Stimulated activated CD4-positive, alpha-beta T cell treated with anti-CD3 and anti-CD28 coated beads, Interleukin-2, amount 100 ng/mL, for 48 hours (primary cell): ENCODE data around the gene P4HTM.
"Not testable (repeated sequence)": the region's sequence is repeated elsewhere in the genome, so short reads cannot be mapped to it uniquely, and the experiment has no call there.

Experiments used
- DNase-seq, 2 donors: peaks; one replicate each; pipeline ENCODE4 v3.0.0-alpha.2; 2020

Gene P4HTM

DNA sequence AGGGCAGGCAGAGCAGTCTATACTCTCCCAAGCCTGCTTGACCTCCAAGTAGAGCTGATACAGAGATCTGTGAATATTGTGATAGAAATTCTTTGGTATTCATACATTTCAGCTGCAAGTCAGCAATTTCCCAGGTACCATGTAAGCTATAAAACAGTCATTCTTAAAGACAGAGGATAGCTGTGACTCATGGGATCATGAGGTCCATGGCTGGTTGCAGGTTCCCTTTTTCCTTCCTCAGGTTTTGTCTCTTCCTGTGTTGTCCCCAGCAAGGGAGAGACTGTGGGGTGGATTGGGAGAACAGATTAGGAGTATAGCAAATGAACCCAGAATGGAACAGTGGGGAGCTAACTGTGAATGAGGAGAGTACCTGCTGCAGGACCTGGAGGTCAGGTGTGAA, 5.4 kb upstream of the P4HTM start:
- DNase-seq, result no peak

DNA sequence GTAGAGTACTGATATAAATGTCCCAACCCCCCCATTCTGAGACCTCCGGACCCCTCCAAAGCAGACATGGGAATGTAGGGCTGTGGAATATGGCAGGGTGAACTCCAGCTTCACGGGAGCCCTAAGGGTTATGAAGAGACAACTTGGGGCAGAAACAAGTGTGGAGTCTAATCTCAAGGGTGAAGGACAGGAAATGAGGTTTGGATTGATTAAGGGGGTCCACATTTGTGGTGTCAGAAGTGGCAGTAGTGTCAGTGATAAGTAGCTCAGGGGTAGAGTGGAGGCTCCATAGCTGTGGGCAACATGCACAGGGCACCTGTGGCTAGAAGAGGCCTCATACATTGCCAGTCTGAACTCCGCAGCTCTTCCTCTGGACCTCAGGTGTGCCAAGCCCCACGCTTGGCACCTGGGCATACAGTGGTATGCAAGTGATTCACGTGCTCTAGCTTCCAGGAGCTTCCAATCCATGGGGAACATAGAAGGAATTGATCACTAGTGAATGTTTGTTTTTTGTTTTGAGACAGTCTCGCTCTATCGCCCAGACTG, 4.1 kb upstream of the P4HTM start:
- no peak for DNase-seq

DNA sequence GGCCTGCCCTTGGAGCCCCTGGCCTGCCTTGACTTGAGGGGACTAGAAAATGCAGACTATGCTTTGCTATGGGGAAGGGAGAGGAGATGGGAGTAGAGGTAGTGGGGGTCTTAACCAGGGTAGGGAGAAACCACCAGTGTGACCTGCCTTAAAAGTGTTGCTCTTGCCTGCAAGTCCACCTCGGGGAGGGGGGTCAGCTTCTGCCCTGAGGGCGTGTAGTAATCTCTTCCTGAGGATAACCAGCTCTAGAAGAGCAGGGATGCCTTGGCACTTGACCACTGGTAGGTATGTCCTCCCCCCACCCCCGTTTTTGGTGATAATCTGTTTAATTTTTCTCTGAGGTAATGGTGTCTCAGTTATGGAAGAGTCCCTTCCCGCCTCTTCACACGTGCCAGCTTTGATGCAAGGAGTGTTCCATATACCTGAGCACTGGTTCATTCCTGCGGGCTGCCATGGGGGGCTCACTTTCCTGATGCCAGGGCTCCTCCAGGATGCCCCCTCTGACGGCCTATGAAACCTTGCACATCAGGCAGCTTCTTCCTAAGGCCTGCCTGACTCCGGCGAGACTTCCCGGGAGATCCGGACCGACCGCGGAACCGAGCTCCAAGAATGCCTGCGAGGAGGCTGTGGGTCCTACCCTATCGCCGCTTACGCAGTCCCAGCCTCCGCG, 780 bp upstream of the P4HTM start:
- DNase-seq, result no peak

DNA sequence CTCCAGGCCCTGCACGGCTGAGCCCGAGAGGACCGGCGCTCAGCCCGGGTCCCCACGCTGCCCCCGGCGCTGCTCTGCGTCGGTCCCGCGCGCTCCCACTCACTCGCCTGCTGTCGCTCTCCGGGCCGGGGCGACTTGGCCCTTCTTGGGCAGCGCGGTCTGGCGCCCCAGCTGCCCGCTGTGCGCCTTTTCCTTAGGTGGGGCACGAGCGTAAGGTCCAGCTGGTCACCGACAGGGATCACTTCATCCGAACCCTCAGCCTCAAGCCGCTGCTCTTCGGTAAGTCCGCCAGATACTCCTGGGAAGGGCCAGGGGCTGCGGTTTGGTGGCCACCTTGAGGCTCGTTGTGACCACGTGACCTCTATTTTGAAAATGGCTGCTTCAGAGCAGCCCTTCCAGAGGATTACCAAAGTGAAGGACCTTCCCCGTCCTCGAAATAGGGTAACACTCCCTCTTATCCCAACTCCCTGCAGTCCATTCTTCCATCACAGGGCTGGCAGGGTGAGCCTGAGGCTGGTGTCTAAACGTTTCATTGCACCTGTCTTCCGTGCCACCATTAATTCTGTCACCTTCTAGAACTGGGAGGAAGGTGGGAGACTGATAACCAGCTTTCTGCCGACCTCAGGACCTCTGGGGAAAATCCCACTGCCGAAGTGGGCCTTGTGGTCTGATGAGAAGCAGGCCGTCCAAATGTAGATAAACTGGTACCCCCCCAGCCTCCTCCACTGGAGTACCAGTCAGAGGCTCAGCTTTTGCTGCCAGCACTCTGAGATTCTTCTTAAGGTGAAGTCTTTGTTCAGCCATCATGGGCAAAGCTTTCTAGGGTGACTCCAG, 812 bp downstream of the P4HTM start:
- no peak for DNase-seq

DNA sequence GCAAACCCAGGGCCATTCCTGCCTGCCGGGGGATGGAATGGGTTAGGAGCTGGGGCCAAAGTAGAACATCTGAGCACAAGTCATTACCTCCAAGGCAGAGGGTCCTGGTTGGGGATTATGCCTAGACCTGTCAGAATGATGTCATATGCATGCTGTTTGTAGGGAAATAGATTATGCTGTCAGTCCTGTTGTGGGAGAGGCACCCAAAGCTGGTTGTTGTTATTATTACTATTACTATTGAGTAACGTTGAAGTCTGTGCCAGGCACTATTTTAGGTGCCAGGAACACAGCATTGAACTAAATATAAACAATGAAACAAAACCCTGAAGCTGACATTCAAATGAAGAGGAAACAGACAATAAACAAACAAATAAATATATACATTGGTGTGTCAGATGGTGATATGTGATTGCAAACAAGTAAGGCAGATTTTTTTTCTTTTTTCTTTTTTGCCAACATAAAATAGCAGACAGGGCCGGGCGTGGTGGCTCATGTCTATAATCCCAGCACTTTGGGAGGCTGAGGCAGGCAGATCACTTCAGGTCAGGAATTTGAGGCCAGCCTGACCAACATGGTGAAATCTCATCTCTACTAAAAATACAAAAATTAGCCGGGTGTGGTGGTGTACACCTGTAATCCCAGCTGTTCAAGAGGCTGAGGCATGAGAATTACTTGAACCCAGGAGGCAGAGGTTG, 2.0 kb downstream of the P4HTM start:
- DNase-seq, result no peak

DNA sequence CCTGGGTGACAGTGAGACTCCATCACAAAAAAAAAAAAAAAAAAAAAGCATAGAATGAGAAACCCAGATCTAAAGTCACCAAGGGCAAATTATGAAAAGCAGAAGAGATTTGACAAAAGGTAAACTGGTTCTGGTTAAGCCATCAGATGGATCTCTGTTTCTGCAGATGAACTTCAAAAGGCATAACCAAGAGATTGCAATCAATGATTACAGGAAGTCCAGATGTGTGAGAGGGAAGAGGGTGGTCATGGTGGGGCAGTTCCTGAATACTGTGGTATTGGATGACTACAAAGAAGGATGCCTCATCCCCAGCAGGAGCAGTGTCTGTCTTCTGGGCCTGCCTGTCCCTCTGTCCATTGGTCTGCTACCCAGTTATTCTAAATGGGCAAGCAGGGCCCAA, 3.8 kb downstream of the P4HTM start:
- no peak for DNase-seq

DNA sequence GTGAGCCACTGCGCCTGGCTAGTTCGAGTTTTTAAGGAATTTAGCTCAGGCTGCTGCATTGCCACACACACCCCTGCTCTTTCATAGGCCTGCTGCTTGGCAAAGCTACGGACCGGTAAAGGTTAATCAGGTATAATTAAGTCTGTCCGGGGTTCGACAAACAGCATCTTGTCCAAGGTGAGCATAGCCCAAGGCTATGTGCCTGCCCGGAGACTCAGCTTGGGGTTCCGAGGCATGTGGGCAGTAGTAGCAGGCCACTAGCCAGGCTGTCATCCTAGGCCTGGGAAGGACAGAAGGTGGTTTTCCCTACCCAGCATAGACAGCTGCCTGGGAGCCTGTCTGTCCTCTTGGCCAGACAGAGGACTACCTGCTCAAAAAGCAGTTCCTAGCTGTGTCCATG, 6.6 kb downstream of the P4HTM start:
- DNase-seq, result no peak

DNA sequence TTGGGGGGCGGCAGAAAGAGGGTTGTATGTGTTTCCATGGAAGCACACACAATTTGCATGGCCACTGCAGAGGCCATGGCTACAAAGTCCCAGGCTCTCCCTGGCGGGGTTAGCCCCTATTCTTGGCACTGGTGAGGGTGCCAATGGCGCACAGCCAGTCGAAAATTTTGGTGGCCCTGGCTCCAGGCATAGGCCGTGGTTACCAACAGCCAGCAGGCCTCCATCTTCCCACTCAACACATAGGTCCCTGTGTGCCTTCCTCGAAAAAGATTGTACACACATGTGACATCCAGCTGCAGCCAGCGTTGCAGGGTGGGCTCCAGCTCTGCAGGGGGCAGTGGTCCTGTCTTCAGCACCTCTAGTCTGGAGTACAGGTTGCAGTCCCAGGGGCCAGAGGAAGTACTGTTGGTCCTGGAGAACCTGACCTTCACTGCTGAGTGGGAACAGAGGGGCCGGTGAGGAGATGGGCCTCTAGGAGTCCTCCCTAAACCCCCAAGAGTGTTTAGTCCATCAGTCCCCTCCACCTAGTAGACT, 7.1 kb downstream of the P4HTM start:
- DNase-seq, result no peak

DNA sequence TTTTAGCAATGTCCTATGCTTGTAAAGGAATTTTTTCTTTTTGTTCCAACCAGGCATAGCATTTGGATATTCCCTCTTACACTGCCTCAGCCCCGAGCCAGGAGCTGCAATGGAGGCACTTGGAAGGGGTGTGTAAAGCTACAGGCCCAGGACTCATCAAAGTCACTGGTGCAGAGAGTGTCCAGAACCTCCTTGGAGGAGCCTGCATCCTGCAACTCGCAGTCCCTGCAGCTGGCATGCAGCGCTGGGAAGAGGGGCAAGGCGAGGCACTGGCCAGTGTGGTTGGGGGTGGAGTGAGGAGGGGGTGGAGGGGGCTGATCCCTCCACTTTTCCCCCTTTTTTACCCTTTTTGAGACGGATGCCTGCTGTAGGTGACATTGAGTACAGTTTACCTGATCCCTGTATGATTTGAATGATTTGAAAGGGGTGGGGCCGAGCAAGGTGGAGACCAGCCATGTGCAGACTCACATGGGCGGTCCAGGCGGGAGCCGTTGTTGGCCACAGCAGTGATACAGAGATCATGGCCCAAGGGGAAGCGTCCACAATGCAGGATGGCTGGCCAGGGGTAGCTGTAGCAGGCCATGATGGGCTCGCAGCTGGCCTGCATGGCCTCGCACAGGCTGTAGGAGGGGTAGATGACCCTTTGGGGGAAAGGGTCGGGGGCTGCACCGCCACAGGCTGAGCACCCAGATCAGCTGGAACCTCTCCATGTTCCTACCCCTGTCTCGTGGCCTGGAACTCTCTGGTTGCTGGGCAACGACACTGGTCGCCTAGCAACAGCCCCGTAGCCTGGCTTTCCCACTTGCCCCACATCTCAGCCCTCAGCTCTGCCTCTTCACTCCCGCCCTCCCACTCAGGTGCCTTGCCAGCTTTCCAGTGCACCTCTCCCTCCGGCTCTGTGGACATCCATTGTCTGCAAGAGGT, 7.9 kb downstream of the P4HTM start:
- no peak for DNase-seq

DNA sequence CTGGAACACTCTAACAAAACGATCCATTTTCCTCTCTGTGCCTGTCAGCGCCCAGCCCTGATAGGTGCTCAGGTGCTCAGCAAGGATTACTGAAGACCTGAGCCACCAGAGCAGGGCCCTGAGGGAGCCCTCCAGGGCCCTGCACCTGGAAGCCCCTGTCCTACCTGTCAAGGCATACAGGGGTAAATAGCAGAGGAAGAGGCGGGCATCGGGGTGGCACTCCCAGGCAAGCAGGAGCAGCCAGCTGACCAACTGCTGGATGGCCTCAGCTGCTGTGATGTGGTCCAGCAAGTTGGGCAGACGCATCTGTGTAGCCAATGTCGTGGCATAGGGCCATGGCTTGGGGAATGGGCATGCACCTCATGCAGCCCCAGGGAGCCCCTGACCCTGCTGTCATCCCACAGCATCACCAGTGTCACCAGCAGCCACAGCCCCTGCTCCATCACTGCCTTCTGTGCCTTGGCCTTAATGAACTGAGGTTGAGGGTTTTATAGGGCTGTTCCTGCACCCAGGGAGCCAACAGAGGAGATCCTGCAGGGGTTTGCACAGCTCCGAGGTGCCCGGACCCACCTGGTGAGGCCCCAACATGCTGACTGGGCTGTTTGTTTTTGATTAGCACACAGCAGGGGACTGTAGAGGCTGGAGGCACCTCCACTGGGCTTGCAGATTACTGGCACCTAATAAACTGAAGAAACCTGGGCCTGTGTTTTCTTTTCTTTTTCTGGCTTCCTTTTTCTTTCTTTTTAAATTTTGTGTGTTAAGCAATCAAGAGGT, 9.2 kb downstream of the P4HTM start:
- no peak for DNase-seq

DNA sequence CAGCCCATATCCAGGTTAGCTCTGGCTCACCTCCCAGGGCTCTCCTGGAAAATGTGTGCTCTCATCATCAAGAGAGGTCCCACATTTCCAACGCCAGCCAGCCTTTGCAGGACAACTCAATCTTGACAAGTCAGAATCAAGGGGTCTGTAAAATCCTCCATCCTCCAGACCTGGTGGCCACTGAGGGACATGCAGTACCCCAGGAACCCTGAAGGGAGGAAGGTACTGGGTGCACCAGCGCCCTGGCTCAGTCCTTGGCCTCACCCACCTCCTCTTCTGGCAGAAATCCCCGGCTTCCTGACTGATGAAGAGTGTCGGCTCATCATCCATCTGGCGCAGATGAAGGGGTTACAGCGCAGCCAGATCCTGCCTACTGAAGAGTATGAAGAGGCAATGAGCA, 11.1 kb downstream of the P4HTM start:
- DNase-seq, result no peak

DNA sequence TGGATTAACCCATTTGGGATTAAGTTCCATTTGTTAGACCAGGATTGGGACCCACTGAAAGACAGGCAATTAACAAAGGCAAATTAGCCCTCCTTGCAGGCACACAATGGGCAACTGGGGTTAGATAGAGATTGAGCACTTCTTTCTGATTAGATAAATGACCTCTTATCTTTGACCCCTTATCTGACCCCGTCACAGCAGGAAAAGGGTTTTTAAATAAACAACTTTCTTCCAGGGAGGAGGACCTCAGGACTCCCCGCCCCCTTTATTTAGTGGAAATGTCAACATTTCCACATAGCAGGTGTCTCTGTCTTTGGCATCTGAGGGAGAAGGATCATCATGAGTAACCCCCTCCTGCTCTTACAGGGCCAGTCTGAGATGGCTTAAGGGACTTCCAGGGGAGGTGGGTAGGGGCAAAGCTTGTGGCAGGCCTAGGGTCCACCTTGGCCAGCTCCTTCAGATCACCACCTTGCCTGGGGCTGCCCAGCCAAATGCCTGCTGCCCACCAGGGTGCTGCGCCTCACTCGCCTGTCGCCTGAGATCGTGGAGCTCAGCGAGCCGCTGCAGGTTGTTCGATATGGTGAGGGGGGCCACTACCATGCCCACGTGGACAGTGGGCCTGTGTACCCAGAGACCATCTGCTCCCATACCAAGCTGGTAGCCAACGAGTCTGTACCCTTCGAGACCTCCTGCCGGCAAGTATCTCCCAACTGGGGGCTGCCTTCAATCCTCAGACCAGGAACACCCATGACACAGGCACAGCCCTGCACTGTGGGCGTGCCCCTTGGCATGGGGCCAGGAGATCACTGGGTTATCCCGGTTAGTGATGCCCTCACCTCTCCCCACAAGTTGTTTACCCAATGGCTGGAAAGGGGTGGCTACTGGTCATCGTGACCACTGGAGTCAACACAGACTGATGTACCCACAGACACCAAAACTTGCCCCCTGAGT, 14.6 kb downstream of the P4HTM start:
- DNase-seq, result no peak

DNA sequence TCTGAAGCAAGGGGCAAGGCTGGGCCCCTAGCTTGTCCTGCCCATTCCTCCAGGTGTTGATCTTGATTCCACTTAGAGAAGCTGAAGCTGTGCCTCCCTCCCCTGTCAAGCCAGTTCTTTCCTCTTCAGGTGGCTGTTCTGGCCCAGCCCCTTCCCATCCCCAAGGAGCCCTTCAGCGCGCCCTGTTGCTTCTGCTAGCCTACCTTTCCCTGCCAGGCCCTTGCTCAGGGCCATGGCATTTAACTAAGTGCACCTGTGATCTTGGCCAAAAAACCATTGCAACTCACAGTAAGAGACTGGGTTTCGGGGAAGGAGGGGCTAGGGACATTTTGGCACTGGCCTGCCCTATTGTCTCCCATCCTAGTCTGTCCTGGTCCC, 15.3 kb downstream of the P4HTM start:
- DNase-seq, result no peak

DNA sequence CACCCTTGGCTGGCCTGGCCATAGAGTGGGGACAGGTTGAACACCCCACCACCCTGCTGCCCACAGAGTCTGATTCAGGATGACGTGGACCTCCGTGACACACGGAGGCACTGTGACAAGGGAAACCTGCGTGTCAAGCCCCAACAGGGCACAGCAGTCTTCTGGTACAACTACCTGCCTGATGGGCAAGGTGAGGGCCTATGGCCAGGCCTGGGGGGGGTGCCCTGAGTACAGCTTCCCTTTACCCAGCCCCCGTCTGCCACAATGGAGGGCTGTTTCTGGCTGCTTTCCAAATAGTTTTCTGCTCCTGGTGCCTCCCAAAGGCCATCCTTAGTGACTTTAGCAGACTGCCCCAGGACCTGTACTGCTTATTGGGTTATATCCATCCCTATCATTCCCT, 16.0 kb downstream of the P4HTM start:
- no peak for DNase-seq

DNA sequence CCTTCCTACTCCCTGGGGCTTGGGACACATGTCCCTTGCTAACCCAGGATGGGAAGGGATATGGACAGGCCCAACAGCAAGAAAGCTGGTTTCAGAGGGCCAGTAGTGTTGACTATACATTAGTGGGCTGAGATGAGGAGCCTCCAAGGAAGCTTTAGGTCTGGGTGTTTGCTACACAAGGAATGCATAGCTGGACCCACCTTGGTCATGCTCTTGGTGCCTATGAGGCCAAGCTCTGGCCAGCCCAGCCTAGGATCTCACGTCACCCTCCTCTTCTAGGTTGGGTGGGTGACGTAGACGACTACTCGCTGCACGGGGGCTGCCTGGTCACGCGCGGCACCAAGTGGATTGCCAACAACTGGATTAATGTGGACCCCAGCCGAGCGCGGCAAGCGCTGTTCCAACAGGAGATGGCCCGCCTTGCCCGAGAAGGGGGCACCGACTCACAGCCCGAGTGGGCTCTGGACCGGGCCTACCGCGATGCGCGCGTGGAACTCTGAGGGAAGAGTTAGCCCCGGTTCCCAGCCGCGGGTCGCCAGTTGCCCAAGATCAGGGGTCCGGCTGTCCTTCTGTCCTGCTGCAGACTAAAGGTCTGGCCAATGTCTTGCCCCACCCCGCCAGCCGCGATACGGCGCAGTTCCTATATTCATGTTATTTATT, 16.5 kb downstream of the P4HTM start:
- DNase-seq, result no peak

DNA sequence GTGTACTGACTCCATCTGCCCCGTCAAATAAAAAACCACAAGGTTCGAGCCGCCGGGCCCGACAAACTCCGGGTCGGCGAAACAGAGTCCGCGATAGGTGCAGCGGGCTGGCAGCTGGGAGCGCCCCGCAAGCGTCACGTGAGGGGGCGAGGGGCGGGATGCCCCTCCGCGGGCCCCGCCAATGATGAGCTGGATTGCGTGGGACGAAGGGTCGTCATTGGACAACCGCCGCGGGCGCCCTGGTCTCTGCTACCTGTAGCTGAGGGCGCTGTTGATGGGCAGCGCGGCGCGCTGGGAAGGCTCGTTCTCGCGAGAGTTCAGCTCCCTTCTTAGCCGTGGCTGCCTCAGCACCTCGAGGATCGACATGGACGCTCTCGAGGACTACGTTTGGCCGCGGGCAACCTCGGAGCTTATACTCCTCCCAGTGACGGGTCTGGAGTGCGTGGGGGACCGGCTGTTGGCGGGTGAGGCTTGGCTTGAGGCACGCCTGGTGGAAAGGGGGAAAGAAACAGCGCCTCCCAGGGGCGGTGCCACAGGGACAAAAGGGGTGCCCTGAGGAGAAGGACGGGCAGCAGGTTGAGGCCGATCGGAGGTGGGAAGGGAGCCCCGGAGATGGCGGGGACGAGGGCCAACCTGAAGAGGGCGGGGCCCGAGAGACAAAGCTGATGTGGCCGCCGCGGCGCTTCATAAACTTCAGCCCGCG, 17.2 kb downstream of the P4HTM start, which contains the start of gene WDR6:
WDR6 (plus strand) TSS at position 324 of the 703 bp plus-strand sequence; CDS start at position 365, 41 bp downstream.
- DNase-seq, result peak; percentile 94 to 96

DNA sequence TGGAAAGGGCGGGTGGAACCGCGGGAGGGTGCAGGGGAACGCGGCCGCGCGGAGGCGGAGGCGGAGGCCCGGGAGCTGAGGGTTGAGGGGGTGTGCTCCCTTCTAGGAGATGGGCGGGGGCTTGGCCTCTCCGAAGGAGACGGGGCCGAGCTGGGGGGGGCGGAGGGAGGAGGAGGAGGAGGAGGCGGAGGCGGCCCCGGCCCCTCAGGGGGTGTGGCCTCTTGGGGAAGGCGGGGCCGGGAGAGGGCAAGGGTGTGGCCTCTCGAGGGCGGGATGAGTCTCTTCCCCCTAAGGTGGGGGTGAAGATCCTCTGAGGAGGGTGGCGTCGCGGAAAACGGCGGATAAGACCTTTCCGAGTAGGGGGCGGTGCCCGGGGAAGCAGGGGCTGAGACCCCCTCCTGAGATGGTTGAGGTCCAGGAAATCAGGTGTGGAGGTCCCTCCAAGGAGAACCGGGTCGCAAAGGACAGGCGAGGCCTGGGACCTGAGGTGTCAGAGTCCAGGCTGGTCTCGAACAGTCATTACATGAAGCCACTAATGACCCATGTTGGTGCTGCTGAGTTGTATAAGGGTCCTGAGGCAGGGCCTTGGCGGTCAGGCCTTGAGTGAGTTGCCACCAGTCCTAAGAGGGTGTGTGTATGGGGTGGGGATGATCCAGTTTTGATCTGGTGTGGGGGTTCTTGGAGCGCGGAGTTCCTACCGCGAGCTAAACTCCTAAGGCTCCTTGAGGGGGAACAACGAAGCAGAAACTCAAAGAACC, 17.9 kb downstream of the P4HTM start:
- DNase-seq, result peak; percentile 80 to 86

DNA sequence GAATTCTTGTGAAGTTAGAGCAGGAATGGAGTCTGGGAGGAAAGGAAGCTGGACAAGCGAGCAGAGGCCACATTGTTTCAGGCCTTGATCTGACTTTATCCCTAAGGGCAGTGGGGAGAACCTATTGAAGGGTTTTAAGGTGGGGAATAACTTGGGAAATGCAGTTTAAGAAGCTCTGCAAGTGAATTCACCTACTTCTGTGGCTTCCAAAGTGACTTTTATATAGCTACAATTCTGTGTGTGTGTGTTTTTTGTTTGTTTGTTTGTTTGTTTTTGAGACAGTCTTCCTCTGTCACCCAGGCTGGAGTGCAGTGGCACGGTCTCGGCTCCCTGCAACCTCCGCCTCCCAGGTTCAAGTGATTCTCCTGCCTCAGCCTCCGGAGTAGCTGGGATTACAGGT, 18.6 kb downstream of the P4HTM start:
- DNase-seq, result not testable (repeated sequence)
